Measurements from ENCODE around the gene BCR.

DNA sequence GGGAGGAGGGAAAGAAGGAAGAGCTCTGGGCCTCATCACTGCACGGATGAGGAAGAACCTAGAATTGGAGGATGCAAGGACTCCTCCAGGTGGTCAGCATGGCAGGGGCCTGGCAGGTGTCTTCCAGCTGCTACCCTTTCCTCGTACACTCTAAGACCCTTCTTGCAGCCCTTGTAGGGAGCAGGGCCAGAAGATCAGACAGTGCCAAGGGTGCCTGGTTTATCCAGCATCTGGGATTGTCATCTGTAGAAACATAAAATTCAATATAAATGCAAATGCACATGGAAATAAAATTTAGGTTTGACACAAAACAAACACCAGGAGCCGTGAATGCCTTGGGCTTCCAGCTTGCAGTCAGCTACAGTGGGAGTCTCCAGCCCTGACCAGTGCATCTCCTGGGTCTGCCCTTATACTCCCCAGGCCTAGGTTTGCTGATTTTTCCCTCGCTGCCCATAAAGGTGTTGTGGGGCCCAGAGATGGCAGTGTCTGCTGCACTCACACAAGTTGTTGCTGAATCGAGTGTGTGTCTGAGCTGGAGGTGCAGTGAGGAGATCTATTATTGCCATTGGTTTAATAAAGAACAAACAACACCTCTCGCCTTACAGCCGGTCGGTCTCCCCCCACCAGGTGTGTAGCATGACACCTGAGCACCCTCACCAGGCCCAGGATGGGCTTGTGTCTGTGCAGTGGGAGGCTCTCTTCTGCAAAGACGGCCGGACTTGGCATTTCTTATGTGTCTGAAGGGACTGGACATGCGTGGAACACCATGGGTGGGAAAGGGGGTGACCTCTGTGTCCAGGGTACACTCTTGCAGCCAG is 87.1 kb downstream of the BCR start:
- TF ChIP-seq CTCF (IDR thresholded peaks at IDR 0.05) (no peak), POLR2A (IDR thresholded peaks at IDR 0.05) (no peak)
